Fibroblast of skin of left biceps (primary cell): ENCODE results near the gene IVL.

Experiments
- DNase-seq, 2 experiments: peaks; one replicate each; pipeline ENCODE4 v3.0.0-alpha.2; 2013; ENCODE audit warnings: low read depth in 2 of 2

Gene IVL

GRCh38 chr1:152888126-152888525, 20.2 kb upstream of the IVL start:
- no peak for DNase-seq

- DNase-seq = no peak
Observed at GRCh38 chr1:152899027-152899426, 9.3 kb upstream of the IVL start.

GRCh38 chr1:152899883-152900282, 8.5 kb upstream of the IVL start:
- no peak for DNase-seq

GRCh38 chr1:152901631-152902030, 6.7 kb upstream of the IVL start:
- no peak for DNase-seq

GRCh38 chr1:152902636-152903035, 5.7 kb upstream of the IVL start:
- DNase-seq = no peak

- DNase-seq = no peak
Observed at GRCh38 chr1:152904688-152905440, 3.5 kb upstream of the IVL start.

GRCh38 chr1:152906023-152906565, 2.3 kb upstream of the IVL start:
- DNase-seq = no peak

- no peak for DNase-seq
Observed at GRCh38 chr1:152909206-152909605, 860 bp downstream of the IVL start.

- DNase-seq = no peak
Observed at GRCh38 chr1:152912471-152912870, 4.1 kb downstream of the IVL start.

GRCh38 chr1:152912900-152913299, 4.6 kb downstream of the IVL start:
- no peak for DNase-seq

GRCh38 chr1:152917794-152918193, 9.4 kb downstream of the IVL start:
- no peak for DNase-seq

- DNase-seq = no peak
Observed at GRCh38 chr1:152919071-152919470, 10.7 kb downstream of the IVL start.

- no peak for DNase-seq
Observed at GRCh38 chr1:152924191-152924590, 15.8 kb downstream of the IVL start.

- no peak for DNase-seq
Observed at GRCh38 chr1:152926091-152926490, 17.7 kb downstream of the IVL start.

GRCh38 chr1:152928671-152929070, 20.3 kb downstream of the IVL start:
- DNase-seq = no peak

- DNase-seq = no peak
Observed at GRCh38 chr1:152932170-152932811, 23.9 kb downstream of the IVL start.

GRCh38 chr1:152933196-152933595, 24.9 kb downstream of the IVL start:
- DNase-seq = no peak

- DNase-seq = no peak
Observed at GRCh38 chr1:152940614-152941013, 32.3 kb downstream of the IVL start.

- DNase-seq = no peak
Observed at GRCh38 chr1:152941037-152941711, 32.8 kb downstream of the IVL start.

- no peak for DNase-seq
Observed at GRCh38 chr1:152942161-152942560, 33.8 kb downstream of the IVL start.

GRCh38 chr1:152946248-152946647, 37.9 kb downstream of the IVL start:
- DNase-seq = no peak

GRCh38 chr1:152946651-152947256, 38.4 kb downstream of the IVL start, which contains the start of gene SPRR5:
Gene SPRR5 (plus strand): TSS chr1:152947206. CDS start chr1:152948555, 1,349 bp downstream.
- DNase-seq = no peak
